GM18858 (cell line): ENCODE measurements around the gene OR10P1.
A peak's percentile ranks its signal among the peaks of the same experiment; 100 is the strongest.
"Not testable (repeated sequence)": the region's sequence is repeated elsewhere in the genome, so short reads cannot be mapped to it uniquely, and the experiment has no call there.

Experiments
- ATAC-seq: cut with Tn5 transposase; IDR thresholded peaks from one replicate; pipeline ENCODE4 v1.9.1; 2021; ENCODE audit not compliant: unreplicated experiment

The OR10P1 gene

GRCh38 chr12:55650620-55651298, 14.1 kb downstream of the OR10P1 start:
- ATAC-seq = not testable (repeated sequence)

- ATAC-seq = no peak
Measured at GRCh38 chr12:55651299-55651683, 14.6 kb downstream of the OR10P1 start.

GRCh38 chr12:55652352-55652751, 15.7 kb downstream of the OR10P1 start:
- no peak for ATAC-seq

GRCh38 chr12:55653031-55653430, 16.3 kb downstream of the OR10P1 start:
- ATAC-seq = no peak

GRCh38 chr12:55654511-55655214, 18.0 kb downstream of the OR10P1 start:
- no peak for ATAC-seq

GRCh38 chr12:55657212-55657611, 20.5 kb downstream of the OR10P1 start:
- no peak for ATAC-seq

- no peak for ATAC-seq
Measured at GRCh38 chr12:55658212-55658611, 21.5 kb downstream of the OR10P1 start.

- ATAC-seq = no peak
Measured at GRCh38 chr12:55658635-55659391, 22.1 kb downstream of the OR10P1 start.

GRCh38 chr12:55659486-55660385, 23.0 kb downstream of the OR10P1 start:
- ATAC-seq = no peak

GRCh38 chr12:55663391-55663790, 26.7 kb downstream of the OR10P1 start:
- ATAC-seq = no peak

GRCh38 chr12:55664826-55665225, 28.1 kb downstream of the OR10P1 start:
- no peak for ATAC-seq

GRCh38 chr12:55666508-55666907, 29.8 kb downstream of the OR10P1 start:
- no peak for ATAC-seq

- ATAC-seq = no peak
Measured at GRCh38 chr12:55670276-55670675, 33.6 kb downstream of the OR10P1 start.

GRCh38 chr12:55671746-55672145, 35.1 kb downstream of the OR10P1 start:
- no peak for ATAC-seq

GRCh38 chr12:55673638-55674037, 36.9 kb downstream of the OR10P1 start:
- peak; percentile 99 for ATAC-seq

- ATAC-seq = no peak
Measured at GRCh38 chr12:55675666-55676065, 39.0 kb downstream of the OR10P1 start.

GRCh38 chr12:55676707-55677106, 40.0 kb downstream of the OR10P1 start:
- no peak for ATAC-seq

- no peak for ATAC-seq
Measured at GRCh38 chr12:55679691-55680090, 43.0 kb downstream of the OR10P1 start.

GRCh38 chr12:55681142-55682077, 44.7 kb downstream of the OR10P1 start:
- no peak for ATAC-seq
